C4-2B (cell line): ENCODE data around the gene CITED4.

Experiments used
- H3K27ac ChIP-seq: fragments of 450-650 bp; 2 replicates; pipeline ENCODE4 v1.5.1; 2017
- CTCF ChIP-seq: fragments of 450-650 bp; conservative IDR thresholded peaks from 2 replicates; pipeline ENCODE4 v1.5.1; 2017; ENCODE audit warnings: mild to moderate bottlenecking
- ZFX ChIP-seq: fragments of 450-650 bp; IDR thresholded peaks from 2 replicates; pipeline ENCODE4 v1.6.1; 2017

The CITED4 gene

GRCh38 chr1:40884055-40884795, 22.1 kb upstream of the CITED4 start:
- TF ChIP-seq ZFX (no peak), CTCF (no peak)
- H3K27ac ChIP-seq: no peak overlapping the region

- no peak overlapping the region for H3K27ac ChIP-seq
Measured at GRCh38 chr1:40880813-40881549, 18.8 kb upstream of the CITED4 start.

GRCh38 chr1:40879482-40880175, 17.5 kb upstream of the CITED4 start:
- no peak overlapping the region for H3K27ac ChIP-seq
- TF ChIP-seq ZFX (no peak), CTCF (no peak)

More at GRCh38 chr1:40880813-40881549, 18.8 kb upstream of the CITED4 start:
- no peak for TF ChIP-seq CTCF
- no peak for TF ChIP-seq ZFX

- TF ChIP-seq CTCF (no peak), ZFX (no peak)
- no peak overlapping the region for H3K27ac ChIP-seq
Measured at GRCh38 chr1:40878906-40879305, 16.7 kb upstream of the CITED4 start.

- TF ChIP-seq ZFX: no peak
- no peak for TF ChIP-seq CTCF
- H3K27ac ChIP-seq: no peak overlapping the region
Measured at GRCh38 chr1:40877698-40878097, 15.5 kb upstream of the CITED4 start.

GRCh38 chr1:40876891-40877290, 14.7 kb upstream of the CITED4 start:
- H3K27ac ChIP-seq: no peak overlapping the region
- TF ChIP-seq ZFX: no peak
- TF ChIP-seq CTCF: no peak

- no peak overlapping the region for H3K27ac ChIP-seq
- TF ChIP-seq ZFX: no peak
- TF ChIP-seq CTCF: no peak
Measured at GRCh38 chr1:40876436-40876761, 14.2 kb upstream of the CITED4 start.
